ENCODE measurements around the gene MAP3K14. TPM values are rescaled to one million over a fixed set of nuclear protein-coding genes. Genes with fewer than 3 reads are reported as not detected.

MAP3K14 gene
- total RNA-seq, 4 donors from 2014 or later, result 18.0 to 62.8 (median 34.0) TPM

- in situ Hi-C loops (cut with MboI; ENCODE audit: low sequenced_read_pairs in 4 of 4), result loop anchor here in 1 of 4 donors (10.0 kb wide), 1 partner anchor 96 kb away; no protein-coding TSS in a partner anchor
- H3K4me1 ChIP-seq, result peaks cover 38 to 40% of the 10 kb centered on the region in 2 donors
- no peaks in the 10 kb centered on the region for H3K27me3 ChIP-seq
- H3K4me3 ChIP-seq, result no peak overlapping the region
- intact Hi-C loops (cut with DNase I; ENCODE audit: low total_unique reads), result no loop called here
- H3K9me3 ChIP-seq, result no peaks in the 10 kb centered on the region
- no peak for TF ChIP-seq CTCF (IDR thresholded peaks at IDR 0.05 in 4 of 5, conservative IDR thresholded peaks at IDR 0.05 in 1 of 5)
- peak in 1 of 2 donors; percentile 38 for TF ChIP-seq POLR2A (IDR thresholded peaks at IDR 0.05)
- DNase-seq (peak; percentile 76 to 83), ATAC-seq (peak; percentile 58 to 71)
- peak overlapping the region; percentile 62 to 81 (median 74) for H3K27ac ChIP-seq
- H3K36me3 ChIP-seq, result no peaks in the 10 kb centered on the region
Observed at GRCh38 chr17:45228763-45229539, 87.9 kb downstream of the MAP3K14 start.

GRCh38 chr17:45227926-45228762 is 88.7 kb downstream of the MAP3K14 start:
- H3K27ac ChIP-seq, result peak overlapping the region; percentile 62 to 81 (median 74)
- no peaks in the 10 kb centered on the region for H3K9me3 ChIP-seq
- intact Hi-C loops (cut with DNase I; ENCODE audit: low total_unique reads) (no loop called here), in situ Hi-C loops (cut with MboI; ENCODE audit: low sequenced_read_pairs in 4 of 4) (loop anchor here in 1 of 4 donors (10.0 kb wide), 1 partner anchor 97 kb away; no protein-coding TSS in a partner anchor)
- H3K4me1 ChIP-seq, result peaks cover 38 to 40% of the 10 kb centered on the region in 2 donors
- DNase-seq, result peak in 1 of 2 donors; percentile 34
- no peaks in the 10 kb centered on the region for H3K36me3 ChIP-seq
- TF ChIP-seq POLR2A (IDR thresholded peaks at IDR 0.05) (no peak), CTCF (IDR thresholded peaks at IDR 0.05 in 4 of 5, conservative IDR thresholded peaks at IDR 0.05 in 1 of 5) (no peak)
- no peak overlapping the region for H3K4me3 ChIP-seq
- peak; percentile 6 to 19 for ATAC-seq
- no peaks in the 10 kb centered on the region for H3K27me3 ChIP-seq

GRCh38 chr17:45227101-45227925 is 89.5 kb downstream of the MAP3K14 start:
- ATAC-seq (peak in 1 of 2 donors; percentile 49), DNase-seq (no peak)
- Histone ChIP-seq H3K9me3 (no peaks in the 10 kb centered on the region), H3K27ac (peak overlapping the region; percentile 62 to 81 (median 74)), H3K36me3 (no peaks in the 10 kb centered on the region), H3K4me1 (peaks cover 38 to 40% of the 10 kb centered on the region in 2 donors), H3K27me3 (peaks cover 0 to 3% (median 0%) of the 10 kb centered on the region in 3 donors), H3K4me3 (peak overlapping the region; percentile 17 to 40 (median 27))
- in situ Hi-C loops (cut with MboI; ENCODE audit: low sequenced_read_pairs in 4 of 4), result loop anchor here in 1 of 4 donors (10.0 kb wide), 1 partner anchor 97 kb away; no protein-coding TSS in a partner anchor
- no peak for TF ChIP-seq POLR2A (IDR thresholded peaks at IDR 0.05)
- no peak for TF ChIP-seq CTCF (IDR thresholded peaks at IDR 0.05 in 4 of 5, conservative IDR thresholded peaks at IDR 0.05 in 1 of 5)
- intact Hi-C loops (cut with DNase I; ENCODE audit: low total_unique reads), result no loop called here

- peaks cover 38 to 40% of the 10 kb centered on the region in 2 donors for H3K4me1 ChIP-seq
Observed at GRCh38 chr17:45226576-45226975, 90.2 kb downstream of the MAP3K14 start.

More at GRCh38 chr17:45226576-45226975, 90.2 kb downstream of the MAP3K14 start:
- no peak for TF ChIP-seq POLR2A (IDR thresholded peaks at IDR 0.05)
- no peak for TF ChIP-seq CTCF (IDR thresholded peaks at IDR 0.05 in 4 of 5, conservative IDR thresholded peaks at IDR 0.05 in 1 of 5)
- Histone ChIP-seq H3K36me3 (no peaks in the 10 kb centered on the region), H3K27me3 (peaks cover 0 to 4% (median 0%) of the 10 kb centered on the region in 3 donors), H3K4me3 (peak overlapping the region in 3 of 4 donors; percentile 27 to 40 (median 27)), H3K9me3 (no peaks in the 10 kb centered on the region), H3K27ac (peak overlapping the region; percentile 62 to 81 (median 74))
- intact Hi-C loops (cut with DNase I; ENCODE audit: low total_unique reads) (no loop called here), in situ Hi-C loops (cut with MboI; ENCODE audit: low sequenced_read_pairs in 4 of 4) (loop anchor here in 1 of 4 donors (10.0 kb wide), 1 partner anchor 98 kb away; no protein-coding TSS in a partner anchor)
- DNase-seq (no peak), ATAC-seq (no peak)

Data from gastrocnemius medialis (tissue), 4 donors.